Hepatocyte (in vitro differentiated cells): ENCODE data around the gene KBTBD4.
"Not testable (repeated sequence)": the region's sequence is repeated elsewhere in the genome, so short reads cannot be mapped to it uniquely, and the experiment has no call there.

Source experiments
- CTCF ChIP-seq: fragments of 200-600 bp; sonication (generic); IDR thresholded peaks from 2 replicates; pipeline ENCODE4 v1.5.1; 2016; ENCODE audit warnings: antibody characterized with exemption, mild to moderate bottlenecking; ENCODE audit not compliant: poor library complexity
- EZH2 ChIP-seq: fragments of 200-600 bp; sonication (generic); IDR thresholded peaks from 2 replicates; pipeline ENCODE4 v1.6.1; 2016; ENCODE audit warnings: antibody characterized with exemption, mild to moderate bottlenecking, borderline replicate concordance
- EZH2phosphoT487 ChIP-seq: fragments of 200-600 bp; sonication (generic); IDR thresholded peaks from one replicate; pipeline ENCODE4 v1.6.1; 2018; ENCODE audit warnings: antibody characterized with exemption, mild to moderate bottlenecking, low read depth, moderate library complexity; ENCODE audit not compliant: unreplicated experiment, severe bottlenecking

DNA sequence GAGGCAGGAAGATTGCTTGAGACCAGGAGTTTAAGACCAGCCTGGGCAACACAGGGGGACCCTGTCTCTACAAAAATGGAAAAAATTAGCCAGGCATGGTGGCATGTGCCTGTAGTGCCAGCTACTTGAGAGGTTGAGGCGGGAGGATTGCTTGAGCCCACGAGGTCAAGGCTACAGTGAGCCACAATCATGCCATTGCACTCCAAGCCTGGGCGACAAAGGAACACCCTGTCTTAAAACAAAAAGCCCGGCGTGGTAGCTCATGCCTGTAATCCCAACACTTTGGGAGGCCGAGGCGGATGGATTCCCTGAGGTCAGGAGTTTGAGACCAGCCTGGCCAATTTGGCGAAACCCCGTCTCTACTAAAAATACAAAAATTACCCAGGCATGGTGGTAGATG lies 48.0 kb downstream of the KBTBD4 start:
- not testable (repeated sequence) for TF ChIP-seq CTCF, EZH2, EZH2phosphoT487
